ENCODE results near the gene UPB1.

GRCh38 chr22:24516301-24516737, 21.2 kb downstream of the UPB1 start:
- TF ChIP-seq CTCF (IDR thresholded peaks at IDR 0.05) (no peak), EP300 (IDR thresholded peaks at IDR 0.05) (no peak)

Measured in sigmoid colon (tissue), 4 donors.